Vagina (tissue), 2 donors: Measurements from ENCODE around the gene CAMK4.

Experiments
- CTCF ChIP-seq, 3 experiments: fragments of 450-650 bp in 2 of 3; fragments of 200-600 bp in 1 of 3; sonication (generic) in 1 of 3; IDR thresholded peaks; one replicate each; pipeline ENCODE4 v1.5.1; 2017 to 2019; ENCODE audit warnings: antibody characterized with exemption in 3 of 3, mild to moderate bottlenecking in 2 of 3, moderate library complexity in 2 of 3
- POLR2A ChIP-seq, 2 donors: fragments of 450-650 bp; IDR thresholded peaks; one replicate each; pipeline ENCODE4 v1.6.1; 2017; ENCODE audit warnings: antibody characterized with exemption in 2 of 2, mild to moderate bottlenecking in 2 of 2, moderate library complexity in 2 of 2

GRCh38 chr5:111353035-111353434, 128.9 kb downstream of the CAMK4 start:
- no peak for TF ChIP-seq CTCF (IDR thresholded peaks at IDR 0.05)
- TF ChIP-seq POLR2A (IDR thresholded peaks at IDR 0.05): no peak
